Uterus (tissue), 2 donors: ENCODE results near the gene OMA1.

ENCODE experiments used
- CTCF ChIP-seq, 4 experiments: fragments of 200-600 bp in 2 of 4; fragments of 450-650 bp in 2 of 4; sonication (generic) in 2 of 4; IDR thresholded peaks; one replicate each; pipeline ENCODE4 v1.5.1; 2016 to 2019; ENCODE audit warnings: antibody characterized with exemption in 4 of 4, mild to moderate bottlenecking in 2 of 4, moderate library complexity in 1 of 4
- POLR2A ChIP-seq, 2 donors: fragments of 450-650 bp; IDR thresholded peaks; one replicate each; pipeline ENCODE4 v1.6.1; 2016; ENCODE audit warnings: antibody characterized with exemption in 2 of 2, mild to moderate bottlenecking in 1 of 2, moderate library complexity in 1 of 2

- no peak for TF ChIP-seq CTCF (IDR thresholded peaks at IDR 0.05)
- no peak for TF ChIP-seq POLR2A (IDR thresholded peaks at IDR 0.05)
Measured at GRCh38 chr1:58447886-58448285, 98.6 kb downstream of the OMA1 start.
